ENCODE results near the gene DYNC2I2.
A peak's percentile ranks its signal among the peaks of the same experiment; 100 is the strongest.
"Not testable (repeated sequence)": the region's sequence is repeated elsewhere in the genome, so short reads cannot be mapped to it uniquely, and the experiment has no call there.

The DYNC2I2 gene

GRCh38 chr9:128702949-128703615, 46.4 kb upstream of the DYNC2I2 start:
- DNase-seq = peak; percentile 47
- H3K4me1 ChIP-seq = no peaks in the 10 kb centered on the region
- peak overlapping the region; percentile 78 for H3K4me3 ChIP-seq (ENCODE audit: low read depth, low read length)
- no peaks in the 10 kb centered on the region for H3K27me3 ChIP-seq
- H3K36me3 ChIP-seq = peaks cover 16% of the 10 kb centered on the region
- H3K9me3 ChIP-seq = no peaks in the 10 kb centered on the region
- TF ChIP-seq, protein P1, sequence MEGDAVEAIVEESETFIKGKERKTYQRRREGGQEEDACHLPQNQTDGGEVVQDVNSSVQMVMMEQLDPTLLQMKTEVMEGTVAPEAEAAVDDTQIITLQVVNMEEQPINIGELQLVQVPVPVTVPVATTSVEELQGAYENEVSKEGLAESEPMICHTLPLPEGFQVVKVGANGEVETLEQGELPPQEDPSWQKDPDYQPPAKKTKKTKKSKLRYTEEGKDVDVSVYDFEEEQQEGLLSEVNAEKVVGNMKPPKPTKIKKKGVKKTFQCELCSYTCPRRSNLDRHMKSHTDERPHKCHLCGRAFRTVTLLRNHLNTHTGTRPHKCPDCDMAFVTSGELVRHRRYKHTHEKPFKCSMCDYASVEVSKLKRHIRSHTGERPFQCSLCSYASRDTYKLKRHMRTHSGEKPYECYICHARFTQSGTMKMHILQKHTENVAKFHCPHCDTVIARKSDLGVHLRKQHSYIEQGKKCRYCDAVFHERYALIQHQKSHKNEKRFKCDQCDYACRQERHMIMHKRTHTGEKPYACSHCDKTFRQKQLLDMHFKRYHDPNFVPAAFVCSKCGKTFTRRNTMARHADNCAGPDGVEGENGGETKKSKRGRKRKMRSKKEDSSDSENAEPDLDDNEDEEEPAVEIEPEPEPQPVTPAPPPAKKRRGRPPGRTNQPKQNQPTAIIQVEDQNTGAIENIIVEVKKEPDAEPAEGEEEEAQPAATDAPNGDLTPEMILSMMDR (IDR thresholded peaks at IDR 0.05; ENCODE audit: low read depth, low read length) = no peak

GRCh38 chr9:128702445-128702948, 45.9 kb upstream of the DYNC2I2 start, which contains the start of gene PKN3:
PKN3 (plus strand) TSS chr9:128702503; CDS start chr9:128702916, 413 bp downstream.
- TF ChIP-seq, protein P1 (IDR thresholded peaks at IDR 0.05; ENCODE audit: low read depth, low read length) = peak; percentile 75
- Histone ChIP-seq H3K4me1 (no peaks in the 10 kb centered on the region), H3K36me3 (peaks cover 14% of the 10 kb centered on the region), H3K27me3 (no peaks in the 10 kb centered on the region), H3K9me3 (no peaks in the 10 kb centered on the region), H3K4me3 (ENCODE audit: low read depth, low read length) (peak within 1 kb of the TSS; percentile 78)
- DNase-seq = peak; percentile 97

DNA sequence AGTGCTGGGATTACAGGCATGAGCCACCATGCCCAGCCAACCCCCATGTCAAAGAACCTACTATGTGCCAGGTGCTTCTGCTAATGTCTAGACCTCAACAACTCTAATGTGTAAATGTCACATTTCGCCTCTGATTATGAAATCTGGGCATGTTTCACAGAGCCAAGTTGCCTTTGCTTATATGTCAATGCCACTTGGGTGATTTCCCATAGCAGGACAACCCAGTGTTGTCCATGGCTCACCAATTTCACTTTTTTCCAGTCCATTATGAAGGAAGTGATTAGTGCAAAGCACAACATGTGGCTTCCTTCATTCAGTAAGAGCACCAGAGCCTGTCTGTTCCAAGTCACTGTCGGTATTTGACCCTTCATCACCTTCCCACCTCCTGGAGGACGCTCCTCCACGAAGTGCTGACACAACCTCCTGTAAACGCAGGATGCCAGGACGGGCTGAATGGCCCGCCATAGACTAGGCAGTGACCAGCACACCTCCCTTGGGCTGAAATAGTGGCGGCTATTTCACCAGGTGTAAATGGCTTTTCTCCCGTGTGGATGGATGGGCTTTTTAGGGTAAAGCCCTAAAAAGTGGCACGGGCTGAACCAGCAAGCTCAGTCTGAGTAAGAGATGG, 44.7 kb upstream of the DYNC2I2 start:
- H3K4me3 ChIP-seq (ENCODE audit: low read depth, low read length) = no peak overlapping the region
- H3K27me3 ChIP-seq = no peaks in the 10 kb centered on the region
- no peaks in the 10 kb centered on the region for H3K4me1 ChIP-seq
- TF ChIP-seq, protein P1 (IDR thresholded peaks at IDR 0.05; ENCODE audit: low read depth, low read length) = no peak
- no peak for DNase-seq
- H3K9me3 ChIP-seq = no peaks in the 10 kb centered on the region
- H3K36me3 ChIP-seq = peaks cover 10% of the 10 kb centered on the region

GRCh38 chr9:128699096-128699795, 42.6 kb upstream of the DYNC2I2 start:
- not testable (repeated sequence) for H3K4me3 ChIP-seq (ENCODE audit: low read depth, low read length); DNase-seq; H3K4me1 ChIP-seq; H3K9me3 ChIP-seq; H3K27me3 ChIP-seq
- peaks cover 22% of the 10 kb centered on the region for H3K36me3 ChIP-seq

GRCh38 chr9:128696923-128697707, 40.5 kb upstream of the DYNC2I2 start:
- Histone ChIP-seq H3K36me3 (peaks cover 43% of the 10 kb centered on the region), H3K27me3 (no peaks in the 10 kb centered on the region), H3K4me3 (ENCODE audit: low read depth, low read length) (no peak overlapping the region), H3K9me3 (no peaks in the 10 kb centered on the region), H3K4me1 (no peaks in the 10 kb centered on the region)
- TF ChIP-seq, protein P1 (IDR thresholded peaks at IDR 0.05; ENCODE audit: low read depth, low read length) = no peak
- DNase-seq = no peak

DNA sequence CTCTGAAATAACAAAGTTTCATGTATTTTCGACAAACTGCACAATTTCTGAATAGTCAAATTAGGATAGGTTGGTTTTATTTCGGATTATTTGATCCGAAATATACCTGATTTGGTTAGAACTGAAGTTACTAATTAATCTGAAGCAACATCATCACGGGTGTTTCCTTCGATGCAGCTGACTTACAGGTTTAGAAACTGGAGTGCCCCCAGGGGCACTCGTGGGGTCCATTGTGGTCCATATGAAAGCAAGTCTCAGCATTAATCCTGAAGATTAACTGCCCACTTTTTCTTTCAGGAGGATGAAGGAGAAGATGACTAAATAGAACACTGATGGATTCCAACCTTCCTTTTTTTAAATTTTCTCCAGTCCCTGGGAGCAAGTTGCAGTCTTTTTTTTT, 37.7 kb upstream of the DYNC2I2 start:
- Histone ChIP-seq H3K9me3 (no peaks in the 10 kb centered on the region), H3K27me3 (no peaks in the 10 kb centered on the region), H3K4me3 (ENCODE audit: low read depth, low read length) (no peak overlapping the region), H3K36me3 (peaks cover 65% of the 10 kb centered on the region), H3K4me1 (0 out of 2 replicates have a peak, but pooled peaks cover 3% of the 10 kb centered on the region)
- DNase-seq = no peak
- TF ChIP-seq, protein P1 (IDR thresholded peaks at IDR 0.05; ENCODE audit: low read depth, low read length) = no peak

- not testable (repeated sequence) for H3K4me3 ChIP-seq (ENCODE audit: low read depth, low read length); DNase-seq; H3K27me3 ChIP-seq; H3K4me1 ChIP-seq; H3K9me3 ChIP-seq
- H3K36me3 ChIP-seq = peaks cover 65% of the 10 kb centered on the region
Observed at GRCh38 chr9:128693738-128694137, 37.1 kb upstream of the DYNC2I2 start.

Data from BE2C (cell line).